ENCODE results near the gene LBX1. TPM values are rescaled to one million over a fixed set of nuclear protein-coding genes. Genes with fewer than 3 reads are reported as not detected.

The LBX1 gene
- total RNA-seq, 2 donors from 2014 or later, result not detected

DNA sequence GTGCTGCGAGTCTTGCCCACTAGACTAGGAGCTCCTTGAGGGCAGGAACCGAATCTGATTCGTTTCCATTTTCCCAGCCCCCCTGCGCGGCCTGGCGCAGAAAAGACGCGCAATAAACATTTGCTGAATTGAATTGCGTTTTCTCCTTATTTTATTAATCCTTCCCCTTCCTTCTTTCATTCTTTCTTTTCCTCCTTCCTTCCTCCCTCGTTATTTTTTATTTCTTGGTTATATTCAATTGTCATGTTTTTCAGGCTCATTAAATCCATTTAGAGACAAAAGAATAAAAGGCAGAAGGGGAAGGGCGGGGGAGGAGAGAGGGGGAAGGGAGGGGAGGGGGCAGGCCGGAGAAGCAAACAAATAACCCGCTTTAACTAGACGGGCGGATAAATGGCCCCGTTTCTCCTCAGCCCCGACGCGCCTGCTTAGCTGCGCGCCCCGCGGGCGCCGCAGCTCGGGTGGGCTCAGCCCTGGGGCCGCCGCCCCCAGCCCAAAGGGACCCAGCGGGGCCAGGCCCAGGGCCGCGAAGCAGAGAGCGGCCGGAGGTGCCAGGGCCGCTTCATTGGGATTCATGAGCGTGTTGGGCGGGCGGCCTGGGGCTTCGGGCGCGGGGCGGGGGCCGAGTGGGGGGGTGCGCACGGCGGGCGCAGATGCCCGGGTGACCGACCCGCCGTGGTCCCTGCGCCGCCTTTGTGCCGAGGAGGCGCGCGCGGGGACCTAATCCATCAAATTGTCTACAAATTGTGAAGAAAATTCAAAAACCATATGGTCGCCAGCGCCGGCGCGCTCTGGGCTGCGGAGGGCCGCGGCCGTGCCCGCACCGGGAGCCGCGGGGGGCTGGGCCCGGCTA, 5.0 kb downstream of the LBX1 start:
- 7% methylated on average over 39 of the region's 71 CpGs for WGBS
- Histone ChIP-seq H3K27me3 (replicated peaks; ENCODE audit: insufficient read depth) (peaks cover 84% of the 10 kb centered on the region), H3K9me3 (no peaks in the 10 kb centered on the region), H3K36me3 (no peaks in the 10 kb centered on the region), H3K4me3 (no peak overlapping the region), H3K4me1 (replicated peaks) (peaks cover 4% of the 10 kb centered on the region), H3K27ac (no peak overlapping the region)
- no peak for TF ChIP-seq POLR2A (IDR thresholded peaks at IDR 0.05)
- TF ChIP-seq POLR2AphosphoS5 (IDR thresholded peaks at IDR 0.05), result no peak
- TF ChIP-seq, protein P1, sequence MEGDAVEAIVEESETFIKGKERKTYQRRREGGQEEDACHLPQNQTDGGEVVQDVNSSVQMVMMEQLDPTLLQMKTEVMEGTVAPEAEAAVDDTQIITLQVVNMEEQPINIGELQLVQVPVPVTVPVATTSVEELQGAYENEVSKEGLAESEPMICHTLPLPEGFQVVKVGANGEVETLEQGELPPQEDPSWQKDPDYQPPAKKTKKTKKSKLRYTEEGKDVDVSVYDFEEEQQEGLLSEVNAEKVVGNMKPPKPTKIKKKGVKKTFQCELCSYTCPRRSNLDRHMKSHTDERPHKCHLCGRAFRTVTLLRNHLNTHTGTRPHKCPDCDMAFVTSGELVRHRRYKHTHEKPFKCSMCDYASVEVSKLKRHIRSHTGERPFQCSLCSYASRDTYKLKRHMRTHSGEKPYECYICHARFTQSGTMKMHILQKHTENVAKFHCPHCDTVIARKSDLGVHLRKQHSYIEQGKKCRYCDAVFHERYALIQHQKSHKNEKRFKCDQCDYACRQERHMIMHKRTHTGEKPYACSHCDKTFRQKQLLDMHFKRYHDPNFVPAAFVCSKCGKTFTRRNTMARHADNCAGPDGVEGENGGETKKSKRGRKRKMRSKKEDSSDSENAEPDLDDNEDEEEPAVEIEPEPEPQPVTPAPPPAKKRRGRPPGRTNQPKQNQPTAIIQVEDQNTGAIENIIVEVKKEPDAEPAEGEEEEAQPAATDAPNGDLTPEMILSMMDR (IDR thresholded peaks at IDR 0.05), result no peak
- no peak for DNase-seq (ENCODE audit: low spot score)
- intact Hi-C loops (cut with DNase I), result loop anchor here (5.0 kb wide), 1 partner anchor 218 kb away; no protein-coding TSS in a partner anchor

DNA sequence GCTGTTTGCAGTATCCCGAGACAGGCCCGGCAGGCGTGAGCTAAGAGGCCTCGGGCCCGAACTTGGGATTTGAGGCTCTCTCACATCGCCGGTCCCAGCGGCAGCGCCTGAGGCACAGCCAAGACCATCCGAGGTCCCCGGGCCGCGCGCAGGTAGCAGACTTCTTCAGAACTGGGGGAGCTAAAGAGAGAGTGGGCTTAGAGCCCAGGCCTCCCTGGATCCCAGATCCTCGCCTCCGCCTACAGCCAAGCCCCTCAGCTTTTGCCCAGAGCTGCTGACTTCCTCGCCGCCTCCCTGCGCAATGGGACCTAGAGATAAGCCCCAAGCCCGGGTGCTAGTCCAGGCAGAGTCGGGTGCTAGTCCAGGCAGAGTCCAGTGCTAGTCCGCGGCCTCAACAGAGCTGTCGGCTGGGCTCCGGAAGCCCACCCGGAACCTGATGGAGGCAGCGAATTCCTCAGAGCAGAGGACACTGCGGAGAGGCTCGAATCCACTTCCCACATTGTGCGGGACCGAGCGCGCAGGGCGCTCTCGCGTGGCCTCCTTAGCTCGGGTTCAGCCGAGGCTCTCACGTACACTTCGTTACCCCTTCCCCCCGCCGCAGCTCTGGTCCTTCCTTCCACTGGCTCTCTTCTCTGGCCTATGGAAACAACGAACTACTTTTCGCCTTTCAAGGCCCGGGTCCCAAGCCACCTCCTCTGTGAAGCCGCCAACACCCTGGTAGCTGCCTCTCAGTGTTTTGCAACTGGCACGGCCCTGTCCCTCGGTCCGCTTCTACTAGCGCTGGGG, 5.8 kb downstream of the LBX1 start:
- DNase-seq (ENCODE audit: low spot score), result no peak
- Histone ChIP-seq H3K36me3 (no peaks in the 10 kb centered on the region), H3K4me3 (peak overlapping the region in 1 of 2 donors; percentile 1), H3K4me1 (replicated peaks) (no peaks in the 10 kb centered on the region), H3K9me3 (no peaks in the 10 kb centered on the region), H3K27ac (no peak overlapping the region), H3K27me3 (replicated peaks; ENCODE audit: insufficient read depth) (peaks cover 83% of the 10 kb centered on the region)
- TF ChIP-seq POLR2A (IDR thresholded peaks at IDR 0.05), result no peak
- TF ChIP-seq, protein P1 (IDR thresholded peaks at IDR 0.05), result no peak
- TF ChIP-seq POLR2AphosphoS5 (IDR thresholded peaks at IDR 0.05), result no peak
- intact Hi-C loops (cut with DNase I), result loop anchor here (5.0 kb wide), 1 partner anchor 219 kb away; no protein-coding TSS in a partner anchor
- 8% methylated on average over 42 of the region's 50 CpGs for WGBS

DNA sequence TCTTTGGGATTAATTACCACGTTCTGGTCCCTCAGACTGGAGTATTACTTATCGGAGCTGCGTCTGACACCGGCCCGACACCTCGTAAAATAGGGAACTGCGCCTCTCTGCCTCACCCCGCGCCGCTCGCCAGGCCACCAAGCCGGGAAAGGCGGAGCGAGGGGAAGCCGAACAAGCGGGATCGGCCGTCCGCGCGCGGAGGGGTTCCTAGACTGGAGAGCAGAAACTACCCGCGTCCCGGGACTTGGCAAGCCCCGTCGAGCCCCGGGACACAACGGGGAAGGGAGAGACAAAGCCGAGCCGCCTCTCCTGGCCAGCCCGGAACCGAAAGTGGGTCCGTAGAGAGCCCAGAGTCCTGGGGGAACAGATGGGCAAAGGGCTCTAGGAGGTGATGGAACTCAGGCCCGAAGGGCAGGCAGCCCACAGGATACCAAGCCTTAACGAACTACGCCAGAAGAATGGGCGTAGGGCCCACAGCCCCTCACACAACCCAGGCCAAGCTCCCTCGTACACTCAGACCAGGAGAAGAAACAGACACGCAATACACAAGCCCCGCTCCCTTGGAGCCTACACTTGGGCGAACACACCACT, 6.5 kb downstream of the LBX1 start:
- peak overlapping the region; percentile 1 to 15 for H3K4me3 ChIP-seq
- H3K9me3 ChIP-seq, result no peaks in the 10 kb centered on the region
- H3K27me3 ChIP-seq (replicated peaks; ENCODE audit: insufficient read depth), result peaks cover 83% of the 10 kb centered on the region
- TF ChIP-seq, protein P1 (IDR thresholded peaks at IDR 0.05), result no peak
- no peak for TF ChIP-seq POLR2A (IDR thresholded peaks at IDR 0.05)
- no peak for TF ChIP-seq POLR2AphosphoS5 (IDR thresholded peaks at IDR 0.05)
- intact Hi-C loops (cut with DNase I), result loop anchor here (5.0 kb wide), 1 partner anchor 220 kb away; no protein-coding TSS in a partner anchor
- H3K36me3 ChIP-seq, result no peaks in the 10 kb centered on the region
- 2% methylated on average over 42 of the region's 42 CpGs for WGBS
- no peak for DNase-seq (ENCODE audit: low spot score)
- H3K4me1 ChIP-seq (replicated peaks), result no peaks in the 10 kb centered on the region
- H3K27ac ChIP-seq, result no peak overlapping the region

DNA sequence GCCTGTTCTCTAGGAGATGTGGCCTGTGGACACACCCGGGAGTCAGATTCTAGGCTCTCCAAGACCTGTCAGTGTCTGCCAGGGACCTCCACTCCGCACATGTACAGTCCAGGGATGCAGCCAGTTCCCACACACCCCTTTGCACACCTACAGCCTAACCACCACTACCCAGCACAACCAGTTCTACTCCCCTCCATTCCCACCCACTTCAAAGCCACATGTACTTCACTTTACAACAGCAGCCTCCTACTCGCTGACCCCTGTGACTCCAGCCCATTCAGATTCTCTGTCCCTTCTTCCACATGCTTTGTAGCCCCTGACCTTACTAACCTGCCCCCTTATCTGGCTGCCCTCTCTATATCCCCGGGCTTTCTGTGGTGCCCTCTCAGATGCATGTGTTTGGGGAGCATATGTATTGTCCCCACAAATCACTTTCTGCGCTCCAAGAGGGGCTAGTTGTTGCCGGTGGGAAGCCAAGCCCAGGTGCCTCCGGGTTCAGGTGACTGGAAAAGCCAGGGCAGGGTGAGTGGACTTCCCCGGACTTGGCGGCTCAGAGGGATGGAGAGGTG, 7.2 kb downstream of the LBX1 start:
- TF ChIP-seq, protein P1 (IDR thresholded peaks at IDR 0.05), result no peak
- no peak for TF ChIP-seq POLR2AphosphoS5 (IDR thresholded peaks at IDR 0.05)
- no peak for TF ChIP-seq POLR2A (IDR thresholded peaks at IDR 0.05)
- WGBS, result 6% methylated on average over 9 of the region's 9 CpGs
- intact Hi-C loops (cut with DNase I), result loop anchor here (5.0 kb wide), 1 partner anchor 220 kb away; no protein-coding TSS in a partner anchor
- DNase-seq (ENCODE audit: low spot score), result no peak
- H3K36me3 ChIP-seq, result no peaks in the 10 kb centered on the region
- H3K27me3 ChIP-seq (replicated peaks; ENCODE audit: insufficient read depth), result peaks cover 83% of the 10 kb centered on the region
- no peak overlapping the region for H3K27ac ChIP-seq
- H3K9me3 ChIP-seq, result no peaks in the 10 kb centered on the region
- H3K4me3 ChIP-seq, result no peak overlapping the region
- no peaks in the 10 kb centered on the region for H3K4me1 ChIP-seq (replicated peaks)

Measured in prostate gland (tissue), 2 donors.